Stomach (tissue), 9 donors: Measurements from ENCODE around the gene ACOT7. TPM values are rescaled to one million over a fixed set of nuclear protein-coding genes. Genes with fewer than 3 reads are reported as not detected.

Source experiments
- DNase-seq, 2 donors: peaks; one replicate each; pipeline versions ENCODE4 v3.0.0 to v3.0.0-alpha.2; 2013 to 2019
- H3K27ac ChIP-seq, 5 donors: fragments of 200-600 bp in 4 of 5; sonication (generic) in 4 of 5; one replicate each; pipeline ENCODE4 v1.5.1; 2013 to 2019; ENCODE audit warnings: mild to moderate bottlenecking in 1 of 5, moderate library complexity in 1 of 5
- H3K27me3 ChIP-seq, 3 donors: fragments of 200-600 bp; sonication (generic); one replicate each; pipeline ENCODE4 v1.5.1; 2017 to 2019; ENCODE audit warnings: mixed run types in 1 of 3
- H3K36me3 ChIP-seq, 4 donors: fragments of 200-600 bp; sonication (generic); 1 replicate in 3 of 4; 2 replicates in 1 of 4; pipeline ENCODE4 v1.5.1; 2016 to 2019
- H3K4me1 ChIP-seq, 4 donors: fragments of 200-600 bp; sonication (generic); one replicate each; pipeline ENCODE4 v1.5.1; 2016 to 2019
- H3K4me3 ChIP-seq, 4 donors: fragments of 200-600 bp; sonication (generic) in 3 of 4; one replicate each; pipeline ENCODE4 v1.5.1; 2016 to 2019; ENCODE audit warnings: mild to moderate bottlenecking in 1 of 4
- H3K9me3 ChIP-seq, 4 donors: fragments of 200-600 bp; sonication (generic); one replicate each; pipeline ENCODE4 v1.5.1; 2016 to 2019
- CTCF ChIP-seq, 7 experiments: fragments of 450-650 bp in 4 of 7; fragments of 200-600 bp in 3 of 7; sonication (generic) in 3 of 7; IDR thresholded peaks; one replicate each; pipeline ENCODE4 v1.5.1; 2016 to 2019; ENCODE audit warnings: antibody characterized with exemption in 7 of 7, control low read depth in 2 of 7, mild to moderate bottlenecking in 1 of 7
- EP300 ChIP-seq: sonication (generic); formaldehyde crosslinking; IDR thresholded peaks from one replicate; pipeline ENCODE4 v1.6.1; 2017; ENCODE audit warnings: antibody characterized with exemption
- POLR2A ChIP-seq, 4 donors: fragments of 450-650 bp; IDR thresholded peaks; one replicate each; pipeline ENCODE4 v1.6.1; 2016; ENCODE audit warnings: antibody characterized with exemption in 4 of 4, control low read depth in 2 of 4, mild to moderate bottlenecking in 1 of 4, moderate library complexity in 1 of 4
- POLR2AphosphoS5 ChIP-seq, 3 donors: sonication (generic); formaldehyde crosslinking; IDR thresholded peaks; one replicate each; pipeline ENCODE4 v1.6.1; 2016; ENCODE audit warnings: antibody characterized with exemption in 3 of 3
- WGBS, 5 donors: extraction: QIAGEN DNeasy Blood & Tissue Kit in 3 of 5; methylation state at CpG; one replicate each; pipeline versions ENCODE4 v1.1.5 to v1.1.7; 2013 to 2018; 5-methylcytosine and 5-hydroxymethylcytosine counted together
- intact Hi-C: fragments of 100-400 bp; cut with DNase I; formaldehyde crosslinking; loops from one replicate; pipeline ENCODE4 v1.15.1; 2023; ENCODE audit warnings: low total_unique reads
- polyA plus RNA-seq, 3 donors: library from polyadenylated mRNA; stranded (reverse); fragments of 200-250 nt; gene quantifications; one replicate each; pipeline ENCODE4 v1.2.3, GENCODE V29; 2013
- total RNA-seq, 5 donors: library from RNA; depleted of rRNA; stranded (reverse); fragments of >200 nt; gene quantifications; one replicate each; pipeline versions ENCODE4 v1.1.0 to v1.2.3, GENCODE V29; 2014 to 2016
- donor health status: healthy with polysubstance abuse.
- donor health status: Bipolar disorder and iron deficiency.
- donor health status: healthy.

The ACOT7 gene
- total and polyA plus RNA-seq, 8 donors = 9.4 to 69.8 (median 19.4) TPM; not detected in 1

- TF ChIP-seq EP300 = no peak
- TF ChIP-seq POLR2AphosphoS5 (IDR thresholded peaks at IDR 0.05) = no peak
- TF ChIP-seq CTCF (IDR thresholded peaks at IDR 0.05) = no peak
- H3K27me3 ChIP-seq = no peaks in the 10 kb centered on the region
- no peak overlapping the region for H3K27ac ChIP-seq
- intact Hi-C loops = no loop called here
- no peak for DNase-seq
- H3K4me1 ChIP-seq = no peaks in the 10 kb centered on the region
- no peaks in the 10 kb centered on the region for H3K9me3 ChIP-seq
- no peak overlapping the region for H3K4me3 ChIP-seq
- 88 to 96% (median 94%) methylated on average over 7 to 8 of the region's 8 CpGs for WGBS, 5 donors
- H3K36me3 ChIP-seq = peaks cover 5 to 14% (median 13%) of the 10 kb centered on the region in 4 donors
Measured at GRCh38 chr1:6298530-6298929, 95.0 kb downstream of the ACOT7 start.

GRCh38 chr1:6295910-6296309 lies 97.7 kb downstream of the ACOT7 start:
- Histone ChIP-seq H3K27me3 (no peaks in the 10 kb centered on the region), H3K4me1 (no peaks in the 10 kb centered on the region), H3K4me3 (no peak overlapping the region), H3K36me3 (peaks cover 5 to 26% (median 17%) of the 10 kb centered on the region in 4 donors), H3K27ac (no peak overlapping the region), H3K9me3 (no peaks in the 10 kb centered on the region)
- TF ChIP-seq POLR2AphosphoS5 (IDR thresholded peaks at IDR 0.05) = no peak
- TF ChIP-seq EP300 = no peak
- no peak for TF ChIP-seq CTCF (IDR thresholded peaks at IDR 0.05)
- intact Hi-C loops = no loop called here
- no peak for DNase-seq
- 90 to 94% (median 91%) methylated on average over 6 of the region's 6 CpGs for WGBS, 5 donors

- no peaks in the 10 kb centered on the region for H3K27me3 ChIP-seq
- intact Hi-C loops = no loop called here
- TF ChIP-seq POLR2AphosphoS5 (IDR thresholded peaks at IDR 0.05) = no peak
- TF ChIP-seq EP300 = no peak
- no peak for TF ChIP-seq POLR2A (IDR thresholded peaks at IDR 0.05)
- TF ChIP-seq CTCF (IDR thresholded peaks at IDR 0.05) = no peak
- DNase-seq = no peak
- no peak overlapping the region for H3K4me3 ChIP-seq
- H3K36me3 ChIP-seq = peaks cover 5 to 26% (median 17%) of the 10 kb centered on the region in 4 donors
- H3K27ac ChIP-seq = no peak overlapping the region
- H3K9me3 ChIP-seq = no peaks in the 10 kb centered on the region
- no peaks in the 10 kb centered on the region for H3K4me1 ChIP-seq
- WGBS, 5 donors = 79 to 90% (median 86%) methylated on average over 23 of the region's 23 CpGs
Measured at GRCh38 chr1:6294890-6295556, 98.5 kb downstream of the ACOT7 start.

GRCh38 chr1:6294080-6294889 lies 99.3 kb downstream of the ACOT7 start:
- Histone ChIP-seq H3K9me3 (no peaks in the 10 kb centered on the region), H3K4me3 (no peak overlapping the region), H3K36me3 (peaks cover 5 to 26% (median 17%) of the 10 kb centered on the region in 4 donors), H3K27ac (no peak overlapping the region), H3K4me1 (no peaks in the 10 kb centered on the region), H3K27me3 (no peaks in the 10 kb centered on the region)
- TF ChIP-seq EP300 (no peak), CTCF (IDR thresholded peaks at IDR 0.05) (no peak), POLR2AphosphoS5 (IDR thresholded peaks at IDR 0.05) (no peak), POLR2A (IDR thresholded peaks at IDR 0.05) (no peak)
- intact Hi-C loops = no loop called here
- 87 to 93% (median 90%) methylated on average over 12 to 14 of the region's 14 CpGs for WGBS, 5 donors
- no peak for DNase-seq
